NOMO-1 treated with dmso at 0.1 percent for 144 hours (cell line): ENCODE data around the gene MAN1C1.
"Not testable (repeated sequence)": the region's sequence is repeated elsewhere in the genome, so short reads cannot be mapped to it uniquely, and the experiment has no call there.

Source experiments
- DNase-seq: peaks from one replicate; lab custom pipeline; 2025; ENCODE audit not compliant: unreplicated experiment; lab: John Stamatoyannopoulos, UW

MAN1C1 gene

GRCh38 chr1:25695090-25695770 lies 78.6 kb downstream of the MAN1C1 start:
- no peak for DNase-seq

- DNase-seq: no peak
These were observed 79.2 kb downstream of the MAN1C1 start for GRCh38 chr1:25695771-25696311.

GRCh38 chr1:25696643-25697042 lies 80.1 kb downstream of the MAN1C1 start:
- DNase-seq: not testable (repeated sequence)

GRCh38 chr1:25697435-25698217 lies 81.0 kb downstream of the MAN1C1 start:
- DNase-seq: no peak

- no peak for DNase-seq
These were observed 81.7 kb downstream of the MAN1C1 start for GRCh38 chr1:25698252-25698651.

GRCh38 chr1:25699059-25699458 lies 82.5 kb downstream of the MAN1C1 start:
- not testable (repeated sequence) for DNase-seq

GRCh38 chr1:25699500-25700143 lies 83.0 kb downstream of the MAN1C1 start:
- DNase-seq: no peak

GRCh38 chr1:25700144-25700523 lies 83.5 kb downstream of the MAN1C1 start:
- no peak for DNase-seq

- DNase-seq: no peak
These were observed 84.0 kb downstream of the MAN1C1 start for GRCh38 chr1:25700626-25701025.

GRCh38 chr1:25701030-25701785 lies 84.6 kb downstream of the MAN1C1 start:
- no peak for DNase-seq

GRCh38 chr1:25702101-25702775 lies 85.6 kb downstream of the MAN1C1 start:
- DNase-seq: no peak

- no peak for DNase-seq
These were observed 86.5 kb downstream of the MAN1C1 start for GRCh38 chr1:25703041-25703440.

- no peak for DNase-seq
These were observed 87.2 kb downstream of the MAN1C1 start for GRCh38 chr1:25703671-25704266.

GRCh38 chr1:25704267-25704691 lies 87.7 kb downstream of the MAN1C1 start:
- DNase-seq: no peak

- DNase-seq: no peak
These were observed 89.1 kb downstream of the MAN1C1 start for GRCh38 chr1:25705699-25706098.

- no peak for DNase-seq
These were observed 89.8 kb downstream of the MAN1C1 start for GRCh38 chr1:25706146-25707089.

- no peak for DNase-seq
These were observed 90.9 kb downstream of the MAN1C1 start for GRCh38 chr1:25707280-25708016.
